Upper lobe of left lung (tissue), 6 donors: ENCODE data around the gene FUT4. TPM values are rescaled to one million over a fixed set of nuclear protein-coding genes. Genes with fewer than 3 reads are reported as not detected.
"Not testable (repeated sequence)": the region's sequence is repeated elsewhere in the genome, so short reads cannot be mapped to it uniquely, and the experiment has no call there.

Experiments
- ATAC-seq, 2 donors: fragments of 200-7000 bp; cut with Tn5 transposase; one replicate each; pipeline ENCODE4 v1.9.1; 2022; ENCODE audit warnings: mild to moderate bottlenecking in 2 of 2, moderate library complexity in 2 of 2; ENCODE audit not compliant: low FRiP score in 2 of 2
- DNase-seq, 2 donors: peaks; one replicate each; pipeline ENCODE4 v3.0.0-alpha.2; 2019 to 2020
- H3K27ac ChIP-seq, 4 donors: fragments of 200-600 bp; sonication (generic); one replicate each; pipeline ENCODE4 v1.5.1; 2016 to 2019
- H3K27me3 ChIP-seq, 4 donors: fragments of 200-600 bp; sonication (generic); one replicate each; pipeline ENCODE4 v1.5.1; 2017 to 2019
- H3K36me3 ChIP-seq, 4 donors: fragments of 200-600 bp; sonication (generic); one replicate each; pipeline ENCODE4 v1.5.1; 2016 to 2019
- H3K4me1 ChIP-seq, 4 donors: fragments of 200-600 bp; sonication (generic); one replicate each; pipeline ENCODE4 v1.5.1; 2018 to 2019
- H3K4me3 ChIP-seq, 4 donors: fragments of 200-600 bp; sonication (generic); one replicate each; pipeline ENCODE4 v1.5.1; 2017 to 2019; ENCODE audit warnings: mild to moderate bottlenecking in 2 of 4, moderate library complexity in 1 of 4
- H3K9me3 ChIP-seq, 4 donors: fragments of 200-600 bp; sonication (generic); one replicate each; pipeline ENCODE4 v1.5.1; 2018 to 2019
- EP300 ChIP-seq, 4 donors: sonication (generic); formaldehyde crosslinking; IDR thresholded peaks; one replicate each; pipeline ENCODE4 v1.5.1; 2017; ENCODE audit warnings: antibody characterized with exemption in 4 of 4, control low read depth in 2 of 4
- POLR2A ChIP-seq, 4 donors: fragments of 450-650 bp; IDR thresholded peaks; one replicate each; pipeline ENCODE4 v1.5.1; 2016 to 2017; ENCODE audit warnings: antibody characterized with exemption in 4 of 4, mild to moderate bottlenecking in 2 of 4
- POLR2AphosphoS5 ChIP-seq, 2 donors: sonication (generic); formaldehyde crosslinking; IDR thresholded peaks; one replicate each; pipeline ENCODE4 v1.5.1; 2017; ENCODE audit warnings: antibody characterized with exemption in 2 of 2
- WGBS, 2 donors: methylation state at CpG; one replicate each; pipeline ENCODE4 v1.1.5; 2017 to 2018; 5-methylcytosine and 5-hydroxymethylcytosine counted together
- total RNA-seq, 6 donors: library from RNA; depleted of rRNA in 4 of 6; stranded (reverse); fragments of >200 nt in 4 of 6; gene quantifications; one replicate each; pipeline versions ENCODE4 v1.1.0 to v1.2.1, GENCODE V29; 2016 to 2021
- TF ChIP-seq, protein P1 (sequence below), 6 experiments: fragments of 450-650 bp in 4 of 6; fragments of 200-600 bp in 2 of 6; sonication (generic) in 2 of 6; IDR thresholded peaks; one replicate each; pipeline ENCODE4 v1.5.1; 2016 to 2019; ENCODE audit warnings: antibody characterized with exemption in 6 of 6
- donor health status: DM: no; HTN: no; CAD: no; lungs with moderate emphysema.
- donor health status: DM: no; HTN: yes; CAD: no; lungs with severe emphysema.

Gene FUT4
- total RNA-seq, 6 donors from 2014 or later = 5.0 to 9.4 (median 7.0) TPM

DNA sequence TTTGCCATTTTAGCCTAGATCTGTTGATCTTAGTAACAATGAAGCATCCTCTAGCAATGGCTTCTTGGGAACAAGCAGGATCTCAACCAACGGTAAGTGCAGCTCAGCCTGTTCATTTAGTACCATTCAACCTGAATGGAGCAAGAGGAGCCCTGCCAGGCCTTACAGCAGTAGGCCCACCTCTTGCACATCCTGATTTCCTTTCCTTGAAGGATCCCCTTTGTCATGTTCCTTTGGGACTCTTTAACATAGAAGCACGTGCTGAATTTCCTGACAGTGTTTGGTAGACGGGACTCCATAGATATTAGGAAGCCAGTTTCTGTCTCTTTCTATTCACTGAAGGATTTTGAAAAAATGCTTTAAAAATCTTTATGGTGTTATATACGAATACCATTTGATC, 25.0 kb downstream of the FUT4 start:
- no peaks in the 10 kb centered on the region for H3K36me3 ChIP-seq
- H3K4me1 ChIP-seq = no peaks in the 10 kb centered on the region
- ATAC-seq (no peak), DNase-seq (no peak)
- H3K9me3 ChIP-seq = no peaks in the 10 kb centered on the region
- no peak for TF ChIP-seq POLR2A (IDR thresholded peaks at IDR 0.05)
- no peak for TF ChIP-seq EP300 (IDR thresholded peaks at IDR 0.05)
- TF ChIP-seq POLR2AphosphoS5 (IDR thresholded peaks at IDR 0.05) = no peak
- TF ChIP-seq, protein P1, sequence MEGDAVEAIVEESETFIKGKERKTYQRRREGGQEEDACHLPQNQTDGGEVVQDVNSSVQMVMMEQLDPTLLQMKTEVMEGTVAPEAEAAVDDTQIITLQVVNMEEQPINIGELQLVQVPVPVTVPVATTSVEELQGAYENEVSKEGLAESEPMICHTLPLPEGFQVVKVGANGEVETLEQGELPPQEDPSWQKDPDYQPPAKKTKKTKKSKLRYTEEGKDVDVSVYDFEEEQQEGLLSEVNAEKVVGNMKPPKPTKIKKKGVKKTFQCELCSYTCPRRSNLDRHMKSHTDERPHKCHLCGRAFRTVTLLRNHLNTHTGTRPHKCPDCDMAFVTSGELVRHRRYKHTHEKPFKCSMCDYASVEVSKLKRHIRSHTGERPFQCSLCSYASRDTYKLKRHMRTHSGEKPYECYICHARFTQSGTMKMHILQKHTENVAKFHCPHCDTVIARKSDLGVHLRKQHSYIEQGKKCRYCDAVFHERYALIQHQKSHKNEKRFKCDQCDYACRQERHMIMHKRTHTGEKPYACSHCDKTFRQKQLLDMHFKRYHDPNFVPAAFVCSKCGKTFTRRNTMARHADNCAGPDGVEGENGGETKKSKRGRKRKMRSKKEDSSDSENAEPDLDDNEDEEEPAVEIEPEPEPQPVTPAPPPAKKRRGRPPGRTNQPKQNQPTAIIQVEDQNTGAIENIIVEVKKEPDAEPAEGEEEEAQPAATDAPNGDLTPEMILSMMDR (IDR thresholded peaks at IDR 0.05) = no peak
- no peaks in the 10 kb centered on the region for H3K27me3 ChIP-seq
- WGBS, 2 donors = 87 to 92% methylated on average over 4 of the region's 4 CpGs
- H3K4me3 ChIP-seq = no peak overlapping the region
- H3K27ac ChIP-seq = no peak overlapping the region

DNA sequence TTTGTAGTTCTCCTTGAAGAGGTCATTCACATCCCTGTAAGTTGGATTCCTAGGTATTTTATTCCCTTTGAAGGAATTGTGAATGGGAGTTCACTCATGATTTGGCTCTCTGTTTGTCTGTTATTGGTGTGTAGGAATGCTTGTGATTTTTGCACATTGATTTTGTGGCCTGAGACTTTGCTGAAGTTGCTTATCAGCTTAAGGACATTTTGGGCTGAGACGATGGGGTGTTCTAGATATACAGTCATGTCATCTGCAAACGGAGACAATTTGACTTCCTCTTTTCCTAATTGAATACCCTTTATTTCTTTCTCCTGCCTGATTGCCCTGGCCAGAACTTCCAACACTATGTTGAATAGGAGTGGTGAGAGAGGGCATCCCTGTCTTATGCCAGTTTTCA, 29.3 kb downstream of the FUT4 start:
- H3K4me1 ChIP-seq, H3K27me3 ChIP-seq, H3K4me3 ChIP-seq, H3K9me3 ChIP-seq, H3K36me3 ChIP-seq, H3K27ac ChIP-seq, ATAC-seq, DNase-seq: not testable (repeated sequence)
- WGBS, 2 donors = 68 to 84% methylated on average over 2 of the region's 2 CpGs

DNA sequence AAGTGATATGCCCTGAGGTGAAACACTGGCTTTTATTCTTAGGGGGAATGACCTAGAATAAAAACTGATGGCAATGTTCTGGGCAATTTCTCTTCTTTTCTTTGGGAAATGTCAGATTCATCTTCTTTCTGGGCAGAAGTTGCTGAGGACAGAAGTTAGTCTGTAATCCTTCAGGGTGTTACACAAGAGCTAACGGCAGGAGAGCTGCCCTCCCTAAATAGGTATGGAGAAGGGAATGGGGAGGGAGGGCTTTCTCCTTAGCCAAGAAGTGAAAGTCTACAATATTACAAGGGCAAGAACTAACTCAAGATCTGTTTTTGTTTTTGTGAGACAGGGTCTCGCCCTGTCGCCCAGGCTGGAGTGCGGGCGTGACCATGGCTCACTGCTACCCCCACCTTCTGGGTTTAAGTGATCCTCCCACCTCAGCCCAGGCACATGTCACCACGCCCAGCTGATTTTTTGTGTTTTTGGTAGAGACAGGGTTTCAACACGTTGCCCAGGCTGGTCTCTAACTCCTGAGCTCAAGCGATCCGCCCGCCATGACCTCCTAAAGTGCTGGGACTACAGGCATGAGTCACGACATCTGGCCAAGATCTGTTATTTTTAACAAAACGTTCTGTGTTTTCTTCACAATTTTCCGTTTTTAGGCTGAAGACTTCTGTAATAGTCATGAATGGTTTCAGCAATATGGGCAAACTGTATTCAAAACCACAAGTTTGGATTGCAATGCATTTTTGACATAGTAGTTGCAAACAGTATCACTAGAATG, 30.7 kb downstream of the FUT4 start:
- TF ChIP-seq, protein P1 (IDR thresholded peaks at IDR 0.05) = no peak
- Histone ChIP-seq H3K9me3 (no peaks in the 10 kb centered on the region), H3K27ac (peak overlapping the region; percentile 30 to 70 (median 48)), H3K27me3 (no peaks in the 10 kb centered on the region), H3K36me3 (no peaks in the 10 kb centered on the region), H3K4me1 (peaks cover 0 to 2% (median 0%) of the 10 kb centered on the region in 4 donors), H3K4me3 (peak overlapping the region in 2 of 4 donors; percentile 5 to 18)
- ATAC-seq (peak in 1 of 2 donors; percentile 72), DNase-seq (peak in 1 of 2 donors; percentile 28)
- WGBS, 2 donors = 56 to 66% methylated on average over 13 of the region's 13 CpGs

DNA sequence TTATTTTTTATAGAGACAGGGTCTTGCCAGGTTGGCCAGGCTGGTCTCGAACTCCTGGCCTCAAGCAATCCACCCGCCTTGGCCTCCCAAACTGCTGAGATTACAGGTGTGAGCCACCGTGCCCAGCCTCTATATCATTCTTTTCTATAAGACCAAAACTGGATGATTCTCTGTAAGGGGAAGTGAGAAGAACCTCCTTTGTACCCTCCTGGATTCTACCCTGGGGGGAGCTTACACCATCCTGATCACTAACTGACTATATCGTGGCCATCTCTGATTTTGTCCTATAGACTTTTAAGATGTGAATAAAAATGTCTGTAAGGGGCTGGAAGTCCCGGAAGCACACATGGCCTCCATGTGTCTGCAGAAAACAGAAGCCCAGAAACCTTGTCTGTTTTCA, 32.6 kb downstream of the FUT4 start:
- WGBS, 2 donors = 76 to 85% methylated on average over 5 of the region's 5 CpGs
- ATAC-seq = no peak
- Histone ChIP-seq H3K4me3 (no peak overlapping the region), H3K27me3 (no peaks in the 10 kb centered on the region), H3K9me3 (no peaks in the 10 kb centered on the region), H3K27ac (no peak overlapping the region), H3K36me3 (no peaks in the 10 kb centered on the region), H3K4me1 (peaks cover 0 to 2% (median 0%) of the 10 kb centered on the region in 4 donors)
- TF ChIP-seq EP300 (IDR thresholded peaks at IDR 0.05) = no peak
- TF ChIP-seq, protein P1 (IDR thresholded peaks at IDR 0.05) = no peak
- TF ChIP-seq POLR2AphosphoS5 (IDR thresholded peaks at IDR 0.05) = no peak
- no peak for DNase-seq

DNA sequence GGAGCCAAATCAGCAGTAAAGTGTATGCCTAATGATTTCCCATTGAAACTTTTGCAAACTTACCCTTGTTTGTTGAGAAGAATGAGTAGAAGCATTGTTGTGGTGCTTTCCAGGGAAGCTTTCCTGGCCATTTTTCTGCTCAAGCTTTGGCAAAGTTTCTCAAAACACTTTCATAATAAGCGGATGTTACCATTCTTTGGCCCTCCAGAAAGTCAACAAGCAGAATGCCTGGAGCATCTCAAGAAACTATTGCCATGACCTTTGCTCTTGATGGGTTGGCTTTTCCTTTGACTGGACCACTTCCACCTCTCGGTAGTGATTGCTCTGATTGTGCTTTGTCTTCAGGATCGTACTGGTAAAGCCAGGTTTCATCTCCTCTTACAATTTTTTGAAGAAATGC, 34.1 kb downstream of the FUT4 start:
- H3K27ac ChIP-seq = no peak overlapping the region
- DNase-seq (no peak), ATAC-seq (no peak)
- TF ChIP-seq, protein P1 (IDR thresholded peaks at IDR 0.05) = no peak
- TF ChIP-seq EP300 (IDR thresholded peaks at IDR 0.05) (no peak), POLR2A (IDR thresholded peaks at IDR 0.05) (no peak)
- no peak overlapping the region for H3K4me3 ChIP-seq
- H3K4me1 ChIP-seq = peaks cover 0 to 2% (median 0%) of the 10 kb centered on the region in 4 donors
- H3K36me3 ChIP-seq = no peaks in the 10 kb centered on the region
- WGBS, 2 donors = 61 to 67% methylated on average over 3 of the region's 3 CpGs
- no peaks in the 10 kb centered on the region for H3K9me3 ChIP-seq
- H3K27me3 ChIP-seq = no peaks in the 10 kb centered on the region
